ENCODE data around the gene PILRA.
"Not testable (repeated sequence)": the region's sequence is repeated elsewhere in the genome, so short reads cannot be mapped to it uniquely, and the experiment has no call there.

DNA sequence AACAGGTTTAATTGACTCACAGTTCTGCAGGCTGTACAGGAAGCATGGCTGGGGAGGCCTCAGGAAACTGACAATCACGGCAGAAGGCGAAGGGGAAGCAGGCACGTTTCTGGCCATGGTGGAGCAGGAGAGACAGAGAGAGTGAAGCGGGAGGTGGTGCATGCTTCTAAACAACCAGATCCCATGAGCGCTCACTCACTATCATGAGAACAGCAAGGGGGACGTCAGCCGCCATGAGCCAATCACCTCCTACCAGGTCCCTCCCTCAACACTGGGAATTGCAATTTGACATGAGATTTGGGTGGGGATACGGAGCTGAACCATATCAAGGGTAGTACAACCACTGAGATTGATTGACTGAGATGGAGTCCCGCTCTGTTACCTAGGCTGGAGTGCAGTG, 47.6 kb upstream of the PILRA start:
- not testable (repeated sequence) for TF ChIP-seq GABPA (IDR thresholded peaks at IDR 0.05 in 1 of 2, conservative IDR thresholded peaks at IDR 0.05 in 1 of 2); RAD21 (IDR thresholded peaks at IDR 0.05)
